HG03439 (cell line): ENCODE results near the gene GARRE1.
"Not testable (repeated sequence)": the region's sequence is repeated elsewhere in the genome, so short reads cannot be mapped to it uniquely, and the experiment has no call there.

Source experiments
- ATAC-seq: cut with Tn5 transposase; IDR thresholded peaks from one replicate; pipeline ENCODE4 v1.9.1; 2021; ENCODE audit warnings: mild to moderate bottlenecking, moderate library complexity; ENCODE audit not compliant: unreplicated experiment

GARRE1 gene, protein sequence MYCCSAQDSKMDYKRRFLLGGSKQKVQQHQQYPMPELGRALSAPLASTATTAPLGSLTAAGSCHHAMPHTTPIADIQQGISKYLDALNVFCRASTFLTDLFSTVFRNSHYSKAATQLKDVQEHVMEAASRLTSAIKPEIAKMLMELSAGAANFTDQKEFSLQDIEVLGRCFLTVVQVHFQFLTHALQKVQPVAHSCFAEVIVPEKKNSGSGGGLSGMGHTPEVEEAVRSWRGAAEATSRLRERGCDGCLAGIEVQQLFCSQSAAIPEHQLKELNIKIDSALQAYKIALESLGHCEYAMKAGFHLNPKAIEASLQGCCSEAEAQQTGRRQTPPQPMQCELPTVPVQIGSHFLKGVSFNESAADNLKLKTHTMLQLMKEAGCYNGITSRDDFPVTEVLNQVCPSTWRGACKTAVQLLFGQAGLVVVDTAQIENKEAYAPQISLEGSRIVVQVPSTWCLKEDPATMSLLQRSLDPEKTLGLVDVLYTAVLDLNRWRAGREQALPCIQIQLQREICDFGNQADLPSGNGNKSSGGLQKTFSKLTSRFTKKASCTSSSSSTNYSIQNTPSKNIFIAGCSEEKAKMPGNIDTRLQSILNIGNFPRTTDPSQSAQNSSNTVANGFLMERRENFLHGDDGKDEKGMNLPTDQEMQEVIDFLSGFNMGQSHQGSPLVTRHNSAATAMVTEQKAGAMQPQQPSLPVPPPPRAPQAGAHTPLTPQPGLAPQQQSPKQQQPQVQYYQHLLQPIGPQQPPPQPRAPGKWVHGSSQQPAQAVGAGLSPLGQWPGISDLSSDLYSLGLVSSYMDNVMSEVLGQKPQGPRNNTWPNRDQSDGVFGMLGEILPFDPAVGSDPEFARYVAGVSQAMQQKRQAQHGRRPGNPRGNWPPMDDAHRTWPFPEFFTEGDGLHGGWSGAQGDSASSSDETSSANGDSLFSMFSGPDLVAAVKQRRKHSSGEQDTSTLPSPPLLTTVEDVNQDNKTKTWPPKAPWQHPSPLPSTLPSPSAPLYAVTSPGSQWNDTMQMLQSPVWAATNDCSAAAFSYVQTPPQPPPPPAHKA (N-terminal part only)

GRCh38 chr19:34254046-34254697 lies at the start of gene GARRE1:
Gene GARRE1 (plus strand): TSS chr19:34254554. CDS start chr19:34300474, 45,920 bp downstream.
- peak; percentile 87 for ATAC-seq

DNA sequence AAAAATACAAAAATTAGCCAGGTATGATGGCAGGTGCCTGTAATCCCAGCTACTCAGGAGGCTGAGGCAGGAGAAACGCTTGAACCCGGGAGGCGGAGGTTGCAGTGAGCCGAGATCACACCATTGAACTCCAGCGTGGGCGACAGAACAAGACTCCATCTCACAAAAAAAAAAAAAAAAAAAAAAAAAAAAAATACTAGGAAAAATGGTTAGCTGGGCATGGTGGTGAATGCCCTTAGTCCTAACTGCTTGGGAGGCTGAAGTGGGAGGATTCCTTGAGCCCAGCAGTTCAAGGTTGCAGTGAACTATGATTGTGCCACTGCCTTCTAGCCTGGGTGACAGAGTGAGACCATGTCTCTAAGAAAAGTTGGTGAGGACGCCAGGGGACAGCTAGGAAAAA lies 49.0 kb upstream of the GARRE1 start:
- not testable (repeated sequence) for ATAC-seq

GRCh38 chr19:34208291-34208884 lies 46.0 kb upstream of the GARRE1 start:
- no peak for ATAC-seq

- peak; percentile 67 for ATAC-seq
Observed at GRCh38 chr19:34209726-34210125, 44.6 kb upstream of the GARRE1 start.

DNA sequence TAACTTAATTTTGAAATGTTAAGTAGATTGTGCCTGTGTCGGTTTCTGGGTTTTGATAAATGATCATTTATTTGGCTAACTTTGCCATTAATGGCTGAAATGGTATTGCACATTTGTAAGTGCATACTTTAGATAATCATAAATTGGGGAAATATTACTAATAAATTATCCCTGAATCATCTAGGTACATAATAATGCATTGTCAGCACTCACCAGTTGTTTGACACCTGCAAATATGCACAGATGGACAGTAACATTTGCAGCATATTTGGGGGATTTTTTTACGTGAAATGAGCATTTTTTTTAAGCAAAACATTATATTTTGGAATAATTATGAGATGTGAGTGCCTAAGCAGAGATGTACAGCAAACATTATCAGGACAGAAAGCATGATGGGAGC lies 41.1 kb upstream of the GARRE1 start:
- ATAC-seq = no peak

GRCh38 chr19:34214040-34214439 lies 40.3 kb upstream of the GARRE1 start:
- ATAC-seq = no peak

- ATAC-seq = no peak
Observed at GRCh38 chr19:34215006-34215665, 39.2 kb upstream of the GARRE1 start.

GRCh38 chr19:34215666-34216038 lies 38.7 kb upstream of the GARRE1 start:
- no peak for ATAC-seq

DNA sequence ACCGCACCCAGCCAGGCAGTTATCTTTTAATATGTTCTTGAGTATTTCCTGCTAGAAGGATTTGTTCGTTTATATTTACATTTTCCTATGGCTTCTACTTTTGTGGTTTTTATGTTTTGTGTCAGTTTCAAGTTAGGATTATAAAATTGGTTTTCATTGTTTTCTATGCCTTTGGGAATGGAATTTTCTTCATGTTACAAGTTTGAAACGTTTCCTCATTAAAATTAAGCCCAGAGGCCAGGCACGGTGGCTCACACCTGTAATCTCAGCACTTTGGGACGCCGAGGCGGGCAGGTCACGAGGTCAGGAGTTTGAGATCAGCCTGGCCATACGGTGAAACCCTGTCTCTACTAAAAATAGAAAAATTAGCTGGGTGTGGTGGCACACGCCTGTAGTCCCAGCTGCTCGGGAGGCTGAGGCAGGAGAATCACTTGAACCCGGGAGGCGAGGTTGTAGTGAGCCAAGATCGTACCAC lies 37.6 kb upstream of the GARRE1 start:
- ATAC-seq = not testable (repeated sequence)

DNA sequence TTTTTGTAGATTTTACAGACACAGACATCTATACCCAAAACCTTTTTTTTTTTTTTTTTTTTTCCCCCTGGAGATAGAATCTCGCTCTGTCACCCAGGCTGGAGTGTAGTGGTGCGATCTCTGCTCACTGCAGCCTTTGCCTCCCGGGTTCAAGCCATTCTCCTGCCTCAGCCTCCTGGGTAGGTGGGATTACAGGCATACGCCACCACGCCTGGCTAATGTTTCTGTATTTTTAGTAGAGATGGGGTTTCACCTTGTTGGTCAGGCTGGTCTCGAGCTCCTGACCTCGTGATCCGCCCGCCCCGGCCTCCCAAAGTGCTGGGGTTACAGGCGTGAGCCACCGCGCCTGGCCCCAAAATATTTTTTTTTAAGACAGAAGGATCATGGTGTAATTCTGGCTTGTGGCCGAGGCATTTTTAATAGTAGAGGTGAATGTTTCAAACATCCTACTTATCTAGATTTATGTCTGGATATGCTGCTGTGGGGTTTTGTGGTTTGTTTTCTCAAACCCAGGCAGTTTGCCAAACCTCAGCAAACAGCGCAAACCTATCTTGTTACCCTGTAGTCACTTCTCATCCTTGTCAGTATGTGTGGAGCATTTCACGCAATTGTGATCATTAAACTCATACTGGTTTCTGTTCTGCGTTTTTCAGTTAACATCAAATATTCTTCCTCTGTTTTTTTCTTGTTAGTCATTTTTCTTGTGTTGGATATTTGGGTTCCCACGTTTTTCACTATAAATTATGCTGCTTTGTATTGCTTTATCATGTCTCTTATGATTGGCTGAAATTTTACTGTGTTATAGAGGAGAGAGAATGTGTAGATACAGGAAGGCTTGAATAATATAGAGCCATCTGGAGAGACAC lies 36.2 kb upstream of the GARRE1 start:
- no peak for ATAC-seq

GRCh38 chr19:34218818-34219164 lies 35.6 kb upstream of the GARRE1 start:
- ATAC-seq = no peak

- ATAC-seq = no peak
Observed at GRCh38 chr19:34220472-34221063, 33.8 kb upstream of the GARRE1 start.

GRCh38 chr19:34222386-34222785 lies 32.0 kb upstream of the GARRE1 start:
- no peak for ATAC-seq

DNA sequence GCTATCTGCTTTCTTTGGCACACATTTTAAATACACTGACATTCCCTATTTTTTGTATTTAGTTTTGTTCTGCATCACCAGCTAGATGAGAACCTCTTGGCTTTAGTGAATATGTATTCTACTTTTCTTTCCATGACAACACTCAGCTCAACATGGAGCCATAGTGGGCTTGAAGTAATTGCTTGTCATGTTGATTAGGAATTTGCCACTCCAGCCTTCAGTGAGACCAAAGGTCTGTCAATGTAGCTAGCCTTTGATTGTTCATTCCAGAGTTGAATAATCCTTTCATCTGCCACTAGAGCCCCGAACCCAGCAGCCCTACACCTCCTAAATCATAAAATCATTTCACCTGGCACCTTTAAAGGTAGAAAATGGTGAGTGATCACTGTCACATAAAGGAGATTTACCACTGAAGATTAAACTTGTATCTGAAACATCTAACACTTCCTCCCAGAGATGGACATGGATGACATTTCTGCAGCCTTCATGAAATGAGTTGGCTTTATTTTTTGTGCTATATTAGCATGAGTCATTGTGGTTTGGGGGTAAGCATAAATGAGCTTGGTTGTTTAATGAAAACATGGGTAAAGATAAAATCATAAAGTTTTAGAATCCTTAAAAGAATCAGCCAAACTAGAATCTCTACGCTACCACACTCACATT lies 29.2 kb upstream of the GARRE1 start:
- no peak for ATAC-seq

DNA sequence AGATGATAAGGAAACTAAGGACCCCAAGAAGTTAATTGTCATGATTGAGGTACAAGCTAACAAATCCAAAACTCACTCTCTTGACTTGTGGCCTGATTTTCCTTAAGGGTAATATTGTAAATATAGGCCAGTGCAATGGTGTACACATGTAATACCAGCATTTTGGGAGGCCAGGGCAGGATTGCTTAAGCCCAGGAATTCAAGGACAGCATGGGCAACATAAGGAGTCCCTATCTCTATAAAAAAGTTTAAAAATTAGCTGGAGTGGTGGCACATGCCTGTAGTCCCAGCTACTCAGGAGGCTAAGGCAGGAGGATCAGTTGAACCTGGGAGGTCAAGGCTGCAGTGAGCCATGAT lies 28.7 kb upstream of the GARRE1 start:
- ATAC-seq = no peak

GRCh38 chr19:34226036-34226435 lies 28.3 kb upstream of the GARRE1 start:
- no peak for ATAC-seq

GRCh38 chr19:34228347-34228746 lies 26.0 kb upstream of the GARRE1 start:
- ATAC-seq = no peak

- ATAC-seq = no peak
Observed at GRCh38 chr19:34228762-34229161, 25.6 kb upstream of the GARRE1 start.
